ENCODE results near the gene VPS37D. TPM values are rescaled to one million over a fixed set of nuclear protein-coding genes. Genes with fewer than 3 reads are reported as not detected.

VPS37D gene
- polyA plus RNA-seq, 1 of the 3 experiments (the other 2 are of a cell fraction) = 7.4 TPM

DNA sequence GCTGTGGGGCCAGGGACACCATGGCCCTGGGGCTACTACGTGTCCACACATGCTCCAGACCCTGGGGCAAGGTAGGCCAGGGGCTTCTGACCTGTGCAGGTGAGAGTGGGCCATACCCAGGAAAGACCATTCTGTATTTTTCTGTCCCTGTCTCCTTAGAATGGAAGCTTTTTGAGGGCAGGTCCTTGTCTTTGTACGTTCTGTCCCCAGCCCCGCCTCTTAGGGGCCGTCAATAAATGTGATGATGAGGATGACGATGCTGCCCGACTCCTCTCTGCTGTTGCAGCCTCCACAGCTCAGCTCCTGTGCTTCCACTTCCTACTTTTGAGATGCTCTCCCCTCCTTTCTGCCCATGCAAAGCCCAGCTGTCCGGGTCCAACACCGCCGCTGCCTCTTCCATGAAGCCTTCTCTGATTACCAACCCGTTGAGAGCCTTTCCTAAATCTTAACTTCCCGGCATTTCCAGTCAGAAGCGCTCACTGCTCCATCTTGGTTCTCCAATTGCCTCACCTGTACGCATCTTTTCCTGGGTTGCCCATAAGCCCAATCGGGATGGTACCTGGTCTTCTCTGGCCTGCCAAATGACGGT, 4.3 kb downstream of the VPS37D start:
- Histone ChIP-seq H3K4me2 (no peak overlapping the region), H3F3A (replicated peaks; ENCODE audit: insufficient read depth) (no peaks in the 10 kb centered on the region), H3K9me2 (no peaks in the 10 kb centered on the region), H3K27ac (ENCODE audit: low read depth in 2 of 2, low read length in 1 of 2) (no peak overlapping the region), H2AFZ (ENCODE audit: low read depth) (no peak overlapping the region), H4K20me1 (ENCODE audit: insufficient read depth) (no peaks in the 10 kb centered on the region), H3K79me2 (ENCODE audit: insufficient read depth) (0 out of 2 replicates have a peak, but pooled peaks cover 4% of the 10 kb centered on the region), H3K4me3 (ENCODE audit: low read depth in 2 of 2, low read length in 1 of 2) (no peak overlapping the region), H3K4me1 (ENCODE audit: control insufficient read depth in 1 of 2, insufficient read depth in 2 of 2, low read depth in 1 of 2, low read length in 1 of 2) (peaks cover 0 to 8% of the 10 kb centered on the region in 2 experiments; a peak in 1 of 4 replicates), H3K9me3 (no peaks in the 10 kb centered on the region), H3K27me3 (ENCODE audit: insufficient read depth) (no peaks in the 10 kb centered on the region), H3K9ac (no peak overlapping the region), H3K36me3 (replicated peaks in 1 of 2; ENCODE audit: control insufficient read depth in 1 of 2, insufficient read depth in 2 of 2, low read length in 1 of 2) (peaks cover 0 to 2% of the 10 kb centered on the region in 2 experiments)
- TF ChIP-seq EZH2phosphoT487 (IDR thresholded peaks at IDR 0.05; ENCODE audit: borderline replicate concordance, low read depth) = no peak
- TF ChIP-seq, protein P1, sequence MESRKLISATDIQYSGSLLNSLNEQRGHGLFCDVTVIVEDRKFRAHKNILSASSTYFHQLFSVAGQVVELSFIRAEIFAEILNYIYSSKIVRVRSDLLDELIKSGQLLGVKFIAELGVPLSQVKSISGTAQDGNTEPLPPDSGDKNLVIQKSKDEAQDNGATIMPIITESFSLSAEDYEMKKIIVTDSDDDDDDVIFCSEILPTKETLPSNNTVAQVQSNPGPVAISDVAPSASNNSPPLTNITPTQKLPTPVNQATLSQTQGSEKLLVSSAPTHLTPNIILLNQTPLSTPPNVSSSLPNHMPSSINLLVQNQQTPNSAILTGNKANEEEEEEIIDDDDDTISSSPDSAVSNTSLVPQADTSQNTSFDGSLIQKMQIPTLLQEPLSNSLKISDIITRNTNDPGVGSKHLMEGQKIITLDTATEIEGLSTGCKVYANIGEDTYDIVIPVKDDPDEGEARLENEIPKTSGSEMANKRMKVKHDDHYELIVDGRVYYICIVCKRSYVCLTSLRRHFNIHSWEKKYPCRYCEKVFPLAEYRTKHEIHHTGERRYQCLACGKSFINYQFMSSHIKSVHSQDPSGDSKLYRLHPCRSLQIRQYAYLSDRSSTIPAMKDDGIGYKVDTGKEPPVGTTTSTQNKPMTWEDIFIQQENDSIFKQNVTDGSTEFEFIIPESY (IDR thresholded peaks at IDR 0.05; ENCODE audit: borderline replicate concordance, low read depth) = no peak
- no peak for TF ChIP-seq MEF2A (IDR thresholded peaks at IDR 0.05; ENCODE audit: borderline replicate concordance, low read depth)
- TF ChIP-seq EP300 (IDR thresholded peaks at IDR 0.05; ENCODE audit: borderline replicate concordance in 1 of 2, low read depth in 1 of 2, low read length in 1 of 2) = no peak
- TF ChIP-seq, protein P2, sequence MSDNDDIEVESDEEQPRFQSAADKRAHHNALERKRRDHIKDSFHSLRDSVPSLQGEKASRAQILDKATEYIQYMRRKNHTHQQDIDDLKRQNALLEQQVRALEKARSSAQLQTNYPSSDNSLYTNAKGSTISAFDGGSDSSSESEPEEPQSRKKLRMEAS (IDR thresholded peaks at IDR 0.05; ENCODE audit: low read depth) = no peak
- no peak for TF ChIP-seq FOSL2 (IDR thresholded peaks at IDR 0.05; ENCODE audit: borderline replicate concordance, low read depth)
- no peak for TF ChIP-seq CHD2 (IDR thresholded peaks at IDR 0.05; ENCODE audit: low read length, partially characterized antibody)
- no peak for TF ChIP-seq RXRA (IDR thresholded peaks at IDR 0.05; ENCODE audit: borderline replicate concordance, low read depth)
- no peak; the same call in 1 of the 2 replicates for TF ChIP-seq POLR2AphosphoS5 (IDR thresholded peaks at IDR 0.05; ENCODE audit: low read depth, low read length)
- no peak for TF ChIP-seq GATA2 (CRISPR knock-in tag; IDR thresholded peaks at IDR 0.05)
- no peak for TF ChIP-seq SMC3 (IDR thresholded peaks at IDR 0.05; ENCODE audit: low read depth, low read length)
- no peak for TF ChIP-seq RAD21 (IDR thresholded peaks at IDR 0.05; ENCODE audit: low read length)
- no peak for TF ChIP-seq RCOR1 (IDR thresholded peaks at IDR 0.05; ENCODE audit: low read length)
- TF ChIP-seq ELF1 (IDR thresholded peaks at IDR 0.05) = no peak
- TF ChIP-seq TEAD4 (IDR thresholded peaks at IDR 0.05; ENCODE audit: borderline replicate concordance, insufficient read depth) = no peak
- no peak for DNase-seq
- CTCF ChIA-PET = interaction anchor here (0.8 to 5.7 kb wide), 4 partner anchors 29 to 65 kb away, joined by 3 to 30 read pairs (median 17); no protein-coding TSS in a partner anchor
- POLR2A ChIA-PET = no interaction called here
- WGBS (ENCODE audit: low lambda C conversion rate) = 98% methylated on average over 15 of the region's 15 CpGs

All from SK-N-SH (cell line).